Type B pancreatic cell (in vitro differentiated cells): ENCODE measurements around the gene TMEM129. TPM values are rescaled to one million over a fixed set of nuclear protein-coding genes. Genes with fewer than 3 reads are reported as not detected.

Source experiments
- DNase-seq: peaks from one replicate; pipeline ENCODE4 v3.0.0; 2021; ENCODE audit warnings: mixed read lengths; ENCODE audit not compliant: unreplicated experiment; ENCODE audit errors: extremely low spot score
- H3K27ac Mint-ChIP-seq: 2 replicates; pipeline ENCODE4 v1.8.0; 2021; ENCODE audit warnings: mild to moderate bottlenecking, mixed read lengths
- H3K27me3 Mint-ChIP-seq: 2 replicates; pipeline ENCODE4 v1.8.0; 2021; ENCODE audit warnings: mixed read lengths
- H3K36me3 Mint-ChIP-seq: 2 replicates; pipeline ENCODE4 v1.8.0; 2021; ENCODE audit warnings: mixed read lengths
- H3K4me1 Mint-ChIP-seq: one replicate; pipeline ENCODE4 v1.8.0; 2021; ENCODE audit warnings: mixed read lengths; ENCODE audit not compliant: unreplicated experiment
- H3K4me3 Mint-ChIP-seq: 2 replicates; pipeline ENCODE4 v1.8.0; 2021; ENCODE audit warnings: mild to moderate bottlenecking, mixed read lengths
- H3K9me3 Mint-ChIP-seq: 2 replicates; pipeline ENCODE4 v1.8.0; 2021; ENCODE audit warnings: mixed read lengths
- CTCF ChIP-seq: fragments of 200-600 bp; sonication (generic); conservative IDR thresholded peaks from 2 replicates; pipeline ENCODE4 v1.5.0; 2021; ENCODE audit warnings: antibody characterized with exemption, mild to moderate bottlenecking
- total RNA-seq: library from RNA; stranded (reverse); gene quantifications from 2 replicates; pipeline ENCODE4 v1.2.1, GENCODE V29; 2021; ENCODE audit warnings: low replicate concordance

Gene TMEM129
- total RNA-seq, 1 donor from 2014 or later: 38.5 TPM

DNA sequence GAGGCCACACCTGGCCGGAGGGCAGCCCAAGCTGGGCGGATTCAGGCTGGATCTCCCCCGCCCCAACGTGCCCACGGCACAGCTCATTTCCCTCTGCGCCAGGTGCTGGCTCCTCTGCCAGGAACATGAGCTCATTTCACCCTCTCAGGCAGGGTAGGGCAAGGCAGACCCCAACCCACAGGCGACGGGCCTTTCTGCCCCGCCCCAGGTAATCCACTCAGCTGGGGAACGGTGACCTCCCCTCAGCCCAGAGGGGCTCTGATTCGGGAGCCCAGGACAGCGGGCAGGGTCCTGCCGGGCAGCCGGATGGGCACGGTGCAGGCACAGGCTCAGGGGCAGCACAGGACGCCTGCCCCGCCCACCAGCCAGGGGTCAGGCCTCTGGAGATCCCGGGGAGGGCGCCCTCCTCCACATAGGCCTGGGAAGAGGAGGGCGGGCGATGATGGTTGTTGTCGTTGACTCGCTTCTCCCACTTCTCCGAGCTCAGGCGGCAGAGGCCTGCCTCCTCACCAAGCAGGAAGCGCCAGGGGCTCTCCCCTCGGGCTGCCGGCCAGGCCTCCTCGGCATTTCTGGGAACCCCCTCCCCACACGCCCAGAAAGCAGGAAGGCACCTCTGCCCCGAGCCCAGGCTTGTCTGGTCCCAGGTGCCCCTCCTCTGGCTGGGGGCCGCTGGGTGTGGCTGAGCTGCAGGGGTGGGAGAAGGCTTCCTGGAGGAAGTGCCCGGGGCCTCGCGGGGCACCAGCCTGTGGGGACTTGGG, 31.3 kb upstream of the TMEM129 start:
- Mint-ChIP-seq H3K4me1 (no peaks in the 10 kb centered on the region), H3K27ac (no peak overlapping the region), H3K27me3 (no peaks in the 10 kb centered on the region), H3K4me3 (no peak overlapping the region), H3K36me3 (no peaks in the 10 kb centered on the region), H3K9me3 (no peaks in the 10 kb centered on the region)
- no peak for TF ChIP-seq CTCF
- DNase-seq: no peak

GRCh38 chr4:1751919-1752283, 30.8 kb upstream of the TMEM129 start:
- no peak for DNase-seq
- Mint-ChIP-seq H3K4me1 (no peaks in the 10 kb centered on the region), H3K27me3 (no peaks in the 10 kb centered on the region), H3K4me3 (no peak overlapping the region), H3K9me3 (no peaks in the 10 kb centered on the region), H3K36me3 (no peaks in the 10 kb centered on the region), H3K27ac (no peak overlapping the region)
- no peak for TF ChIP-seq CTCF

DNA sequence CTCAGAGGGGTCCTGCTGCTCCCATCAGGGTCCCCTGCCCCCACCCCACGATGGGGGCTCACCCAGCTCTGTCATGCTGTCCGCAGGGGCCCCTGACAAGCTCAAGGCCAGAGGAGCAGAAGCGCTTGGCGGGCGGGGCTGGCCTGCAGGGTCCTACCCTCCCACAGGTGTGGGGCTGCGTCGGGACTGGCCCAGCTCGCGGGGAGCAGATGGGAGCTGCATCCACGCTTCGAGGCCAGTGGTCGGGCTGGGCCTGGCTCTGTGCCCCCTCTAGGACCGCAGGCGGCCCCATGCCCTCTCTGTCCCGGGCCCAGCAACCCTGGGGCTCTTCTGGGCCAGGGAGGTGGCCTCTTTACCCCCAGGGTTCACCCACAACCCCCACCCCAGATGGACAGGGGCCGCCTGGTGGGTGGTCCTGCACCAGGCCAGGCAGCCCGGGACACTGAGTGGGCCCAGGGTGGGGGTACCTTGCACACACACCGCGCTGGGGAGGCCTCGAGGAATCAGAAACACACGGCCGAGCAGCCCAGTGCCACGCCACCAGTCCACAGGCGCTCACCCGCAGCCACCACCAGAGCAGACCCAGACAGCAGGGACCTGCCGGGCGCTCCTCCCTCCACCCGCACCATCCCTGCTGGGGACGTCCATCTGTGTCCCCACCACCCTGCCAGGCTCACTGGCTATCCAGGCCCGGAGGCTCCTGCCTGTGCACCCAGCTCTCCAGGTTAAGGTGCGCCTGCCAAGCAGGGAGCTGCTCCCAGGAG, 30.2 kb upstream of the TMEM129 start:
- H3K27me3 Mint-ChIP-seq: no peaks in the 10 kb centered on the region
- no peak for TF ChIP-seq CTCF
- H3K27ac Mint-ChIP-seq: no peak overlapping the region
- no peaks in the 10 kb centered on the region for H3K36me3 Mint-ChIP-seq
- H3K9me3 Mint-ChIP-seq: no peaks in the 10 kb centered on the region
- H3K4me1 Mint-ChIP-seq: no peaks in the 10 kb centered on the region
- DNase-seq: no peak
- H3K4me3 Mint-ChIP-seq: no peak overlapping the region

- H3K4me3 Mint-ChIP-seq: no peak overlapping the region
- no peaks in the 10 kb centered on the region for H3K9me3 Mint-ChIP-seq
- H3K36me3 Mint-ChIP-seq: no peaks in the 10 kb centered on the region
- no peak for DNase-seq
- no peaks in the 10 kb centered on the region for H3K4me1 Mint-ChIP-seq
- no peak for TF ChIP-seq CTCF
- no peaks in the 10 kb centered on the region for H3K27me3 Mint-ChIP-seq
- no peak overlapping the region for H3K27ac Mint-ChIP-seq
These were observed 29.4 kb upstream of the TMEM129 start for GRCh38 chr4:1750381-1751154.

DNA sequence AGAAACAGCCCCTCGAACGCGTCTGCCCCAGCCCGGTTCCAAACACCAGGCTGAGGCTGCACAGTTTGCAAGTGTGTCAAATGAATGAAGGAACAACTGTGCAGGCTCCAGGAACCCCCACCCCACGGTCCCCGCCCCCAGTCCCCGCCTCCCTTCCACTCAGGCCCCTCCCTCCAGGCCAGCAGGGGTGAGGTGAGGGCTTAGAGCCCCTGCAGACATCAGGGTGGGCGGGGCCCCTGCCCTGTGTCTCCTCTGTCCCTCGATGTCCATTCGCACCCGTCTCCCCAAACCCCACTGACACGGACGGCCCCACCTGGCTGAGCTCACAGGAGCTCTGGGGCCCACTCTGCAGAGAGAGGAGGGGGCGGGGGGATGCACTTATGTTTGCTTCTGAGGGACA, 28.7 kb upstream of the TMEM129 start:
- H3K27me3 Mint-ChIP-seq: no peaks in the 10 kb centered on the region
- TF ChIP-seq CTCF: no peak
- H3K27ac Mint-ChIP-seq: no peak overlapping the region
- H3K4me1 Mint-ChIP-seq: no peaks in the 10 kb centered on the region
- H3K4me3 Mint-ChIP-seq: no peak overlapping the region
- no peak for DNase-seq
- peaks cover 3% of the 10 kb centered on the region for H3K36me3 Mint-ChIP-seq
- H3K9me3 Mint-ChIP-seq: no peaks in the 10 kb centered on the region
